ENCODE data around the gene IGFALS.

Gene IGFALS

DNA sequence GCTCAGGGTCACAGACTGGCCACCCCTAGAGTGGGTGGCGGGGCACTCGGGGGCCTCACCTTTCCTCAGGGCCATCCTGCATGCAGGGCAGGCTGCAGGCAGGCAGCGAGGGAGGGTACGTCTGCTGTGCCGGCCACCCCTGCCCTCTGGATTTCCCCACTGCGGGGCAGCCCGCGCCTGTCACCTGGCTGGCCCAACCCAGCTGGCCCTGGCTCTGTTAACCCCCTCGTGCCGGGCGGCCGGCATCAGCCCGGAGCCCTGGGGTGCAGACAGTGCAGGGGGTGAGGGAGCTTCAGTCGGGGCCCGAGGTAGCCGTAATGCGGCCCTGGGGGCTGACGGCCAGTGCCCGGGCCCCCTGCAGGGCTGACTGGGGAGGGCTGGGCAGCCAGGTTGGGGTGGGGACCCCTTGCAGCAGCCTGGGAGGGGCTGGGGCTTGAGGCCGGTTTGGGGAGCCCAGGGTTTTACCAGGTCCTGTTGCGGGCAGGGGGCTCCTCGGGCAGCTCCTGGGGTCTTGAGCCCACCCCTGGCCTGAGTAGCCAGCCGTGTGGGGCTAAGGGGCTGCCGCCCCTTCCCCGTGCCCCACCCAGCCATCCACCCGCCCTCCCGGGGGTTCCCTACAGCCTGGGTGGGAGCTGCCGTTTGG, at the start of gene IGFALS:
TSS of gene IGFALS (minus strand) at position 128 of the 643 bp plus-strand sequence. CDS start at position 75, 53 bp downstream.
- no peak for DNase-seq

GRCh38 chr16:1839554-1839953, 46.0 kb upstream of the IGFALS start:
- no peak for DNase-seq

GRCh38 chr16:1834096-1834495, 40.6 kb upstream of the IGFALS start:
- DNase-seq, result no peak

DNA sequence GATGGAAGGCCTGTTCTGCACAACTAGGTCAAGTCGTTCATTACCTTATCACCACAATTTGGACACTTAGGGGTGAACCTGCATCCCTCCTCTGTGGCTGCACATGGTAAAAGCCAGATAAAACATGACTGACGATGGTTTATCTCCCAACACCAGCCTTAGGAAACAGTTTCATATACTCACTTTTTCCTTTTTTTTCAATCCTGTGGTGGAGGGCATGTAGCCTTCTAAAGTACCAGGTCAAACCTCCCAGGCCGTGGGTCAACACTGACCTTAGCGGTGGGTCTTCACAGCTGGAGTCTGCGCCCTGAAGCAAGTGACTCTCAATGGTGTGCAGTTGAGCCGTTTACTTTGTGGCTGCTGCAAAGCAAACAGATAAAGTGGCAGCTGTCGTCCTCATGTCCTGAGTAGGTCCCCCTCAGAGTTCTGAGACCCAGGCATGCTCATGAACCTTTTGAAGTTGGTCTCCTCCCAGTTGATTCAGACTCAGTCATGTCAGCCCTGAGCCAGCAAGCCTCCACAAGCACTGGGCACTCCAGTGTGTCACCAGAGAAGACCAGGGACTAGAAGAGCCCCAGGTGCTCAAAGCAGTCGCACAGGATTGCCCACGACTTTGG, 39.4 kb upstream of the IGFALS start:
- no peak for DNase-seq

GRCh38 chr16:1831186-1832075, 37.9 kb upstream of the IGFALS start:
- no peak for DNase-seq

- no peak for DNase-seq
Measured at GRCh38 chr16:1830213-1830612, 36.7 kb upstream of the IGFALS start.

GRCh38 chr16:1828645-1829410, 35.3 kb upstream of the IGFALS start:
- no peak for DNase-seq

DNA sequence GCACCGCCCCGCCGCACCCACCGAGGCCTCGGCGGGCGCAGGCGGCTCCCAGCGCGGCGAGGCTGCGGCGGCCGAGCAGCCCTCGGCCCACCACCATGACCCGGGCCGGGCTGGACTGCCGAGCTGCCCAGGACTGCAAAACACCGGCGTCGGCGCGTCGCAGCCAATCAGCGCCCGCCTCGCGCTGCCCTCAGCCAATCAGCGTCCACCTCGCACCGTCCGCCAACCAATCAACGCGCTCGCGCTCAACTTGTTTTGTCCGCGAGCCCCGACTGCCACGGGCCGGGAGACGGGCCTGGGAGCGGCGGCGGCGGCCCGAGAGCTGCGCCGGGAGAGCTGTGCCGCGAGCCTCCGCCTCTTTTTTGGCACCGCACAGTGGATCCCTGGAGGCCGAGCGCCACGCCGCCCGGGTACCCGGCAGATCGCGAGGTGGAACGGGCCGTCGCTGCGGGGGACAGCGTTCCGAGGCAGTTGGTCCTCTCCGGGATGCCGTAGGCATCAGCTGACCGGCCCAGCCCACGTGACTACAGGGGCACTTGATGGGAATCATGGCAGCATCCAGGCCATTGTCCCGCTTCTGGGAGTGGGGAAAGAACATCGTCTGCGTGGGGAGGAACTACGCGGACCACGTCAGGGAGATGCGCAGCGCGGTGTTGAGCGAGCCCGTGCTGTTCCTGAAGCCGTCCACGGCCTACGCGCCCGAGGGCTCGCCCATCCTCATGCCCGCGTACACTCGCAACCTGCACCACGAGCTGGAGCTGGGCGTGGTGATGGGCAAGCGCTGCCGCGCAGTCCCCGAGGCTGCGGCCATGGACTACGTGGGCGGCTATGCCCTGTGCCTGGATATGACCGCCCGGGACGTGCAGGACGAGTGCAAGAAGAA, 33.4 kb upstream of the IGFALS start, which contains the start of the genes FAHD1 and HAGH:
TSS of gene FAHD1 (plus strand) at position 516 of the 883 bp plus-strand sequence. CDS start at position 549, 33 bp downstream.
TSS of gene HAGH (minus strand) at position 135 of the 883 bp plus-strand sequence. CDS start at position 97, 38 bp downstream.
- DNase-seq, result peak; percentile 78

DNA sequence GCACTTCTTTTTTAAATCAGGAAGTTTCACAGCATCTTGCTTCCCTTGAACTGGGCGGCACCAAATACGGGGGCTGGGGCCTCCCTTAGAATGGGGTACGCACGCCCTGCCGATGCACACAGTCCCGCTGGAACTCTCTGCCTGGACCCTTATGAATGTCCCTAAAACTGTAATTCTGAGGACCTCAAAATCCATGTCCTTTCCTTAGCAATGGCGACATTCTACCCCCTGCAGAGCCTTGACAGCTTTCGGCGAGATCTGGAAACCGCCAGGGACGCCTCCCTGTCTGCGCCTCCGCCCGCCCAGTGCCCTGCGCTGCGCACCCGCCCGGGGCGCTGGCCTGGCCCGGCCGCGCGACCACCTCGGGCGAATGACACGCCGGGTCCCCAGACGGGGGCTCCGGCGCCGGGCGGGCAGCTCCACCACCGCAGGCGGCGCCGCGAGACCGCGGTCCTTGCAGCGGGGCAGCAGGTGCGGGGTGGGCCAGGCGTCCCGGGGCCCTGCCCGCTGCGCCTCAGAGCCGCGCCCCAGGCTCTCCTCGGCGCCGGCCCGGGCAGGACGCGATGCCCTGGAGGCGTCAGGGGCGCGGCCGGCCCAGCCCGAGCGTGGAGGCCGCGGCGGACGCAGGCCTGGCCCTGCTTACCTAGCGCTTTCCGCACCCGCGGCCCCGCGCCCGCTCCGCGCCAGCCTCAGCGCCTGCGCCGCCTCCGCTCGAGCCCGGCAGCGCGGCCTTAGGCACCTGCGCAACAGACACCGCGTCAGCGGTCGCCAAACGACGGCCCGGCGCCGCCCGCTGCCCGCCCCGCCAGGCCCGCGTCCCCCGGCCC, 32.6 kb upstream of the IGFALS start:
- DNase-seq, result no peak

DNA sequence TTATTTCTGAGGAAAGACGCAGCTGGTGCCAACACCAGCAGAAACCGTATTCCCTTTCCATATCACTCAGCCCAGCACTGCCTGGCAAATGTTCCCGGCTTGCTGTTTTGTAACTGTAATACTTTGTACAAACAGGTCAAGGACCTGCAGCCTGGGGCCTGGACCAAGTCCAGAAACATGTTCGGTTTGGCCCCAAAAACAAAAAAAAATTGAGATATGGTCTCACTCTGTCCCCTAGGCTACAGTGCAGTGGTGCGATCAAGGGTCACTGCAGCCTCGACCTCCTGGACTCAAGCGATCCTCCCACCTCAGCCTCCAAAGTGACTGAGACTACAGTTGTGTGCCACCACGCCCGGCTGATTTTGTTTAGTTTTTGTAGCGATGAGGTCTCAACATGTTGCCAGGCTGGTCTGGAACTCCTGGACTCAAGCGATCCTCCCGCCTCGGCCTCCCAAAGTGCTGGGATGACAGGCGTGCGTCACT, 31.9 kb upstream of the IGFALS start:
- no peak for DNase-seq

- DNase-seq, result no peak
Measured at GRCh38 chr16:1823821-1824220, 30.3 kb upstream of the IGFALS start.

DNA sequence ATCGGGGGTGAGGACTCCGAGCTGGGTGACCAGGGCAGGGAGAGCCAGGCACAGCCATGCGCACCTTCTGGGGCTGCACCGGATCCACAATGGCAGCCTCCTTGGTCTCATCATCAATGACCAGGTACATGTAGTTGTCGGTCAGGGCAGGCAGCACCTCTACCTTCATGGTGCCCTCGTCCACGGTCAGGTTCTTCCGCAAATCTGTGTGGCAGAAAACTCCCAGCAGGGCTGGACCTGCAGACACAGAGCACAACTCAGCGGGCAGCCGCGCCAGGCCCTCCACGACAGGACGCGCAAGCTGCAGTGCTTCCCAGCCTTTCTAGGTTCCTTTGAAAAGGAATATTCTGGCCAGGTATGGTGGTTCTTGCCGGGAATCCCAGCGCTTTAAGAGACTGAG, 29.3 kb upstream of the IGFALS start:
- DNase-seq, result no peak

DNA sequence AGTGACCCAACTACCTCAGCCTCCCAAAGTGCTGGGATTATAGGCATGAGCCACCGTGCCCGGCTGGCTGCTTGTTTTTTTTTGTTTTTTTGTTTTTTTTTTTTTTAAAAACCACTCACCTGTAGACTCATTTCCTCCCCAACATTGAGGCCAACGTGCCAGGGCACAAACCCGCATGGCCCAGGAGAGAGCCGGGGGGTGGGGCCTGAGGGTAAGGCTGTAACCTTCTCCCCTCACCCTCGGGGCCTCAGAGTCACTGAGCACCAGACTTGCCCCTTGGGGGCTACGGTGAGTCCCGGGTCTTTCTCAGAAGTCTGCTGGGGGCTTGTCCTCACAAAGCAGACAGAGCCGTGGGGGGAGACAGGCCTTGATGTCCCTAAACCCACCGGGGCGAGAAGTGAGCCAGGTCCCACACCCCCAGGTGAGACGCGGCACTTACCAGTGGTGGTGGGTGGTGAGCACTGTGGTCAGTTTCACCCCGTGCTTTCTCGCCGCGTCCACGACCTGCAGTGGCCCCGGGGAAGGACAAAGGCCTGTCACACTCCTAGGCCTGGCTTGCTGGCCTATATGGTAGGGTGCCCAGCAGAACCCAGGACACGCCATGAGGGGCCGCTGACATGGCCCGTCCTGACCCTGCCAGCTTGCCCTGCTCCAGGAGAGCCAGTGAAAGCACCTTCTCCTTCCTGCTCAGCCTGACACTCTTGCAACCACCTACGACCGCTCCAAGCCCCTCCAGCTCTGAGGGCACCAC, 28.5 kb upstream of the IGFALS start:
- no peak for DNase-seq

DNA sequence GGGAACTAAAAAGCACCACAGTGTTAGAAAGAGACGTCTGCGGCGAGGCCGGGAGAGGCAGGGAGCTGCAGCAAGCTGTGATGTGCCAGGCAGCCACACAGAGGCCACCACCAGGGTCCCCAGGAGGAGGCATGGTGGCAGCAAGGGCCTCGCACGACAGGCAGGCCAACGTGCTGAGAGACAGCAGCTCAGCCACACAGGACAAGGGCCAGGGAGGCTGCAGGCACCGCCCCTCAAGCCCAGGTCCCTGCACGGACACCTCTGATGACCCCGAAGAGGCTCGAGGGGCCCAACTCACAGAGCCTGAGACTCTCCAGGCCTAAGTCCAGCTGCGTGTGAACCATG, 27.4 kb upstream of the IGFALS start:
- no peak for DNase-seq

DNA sequence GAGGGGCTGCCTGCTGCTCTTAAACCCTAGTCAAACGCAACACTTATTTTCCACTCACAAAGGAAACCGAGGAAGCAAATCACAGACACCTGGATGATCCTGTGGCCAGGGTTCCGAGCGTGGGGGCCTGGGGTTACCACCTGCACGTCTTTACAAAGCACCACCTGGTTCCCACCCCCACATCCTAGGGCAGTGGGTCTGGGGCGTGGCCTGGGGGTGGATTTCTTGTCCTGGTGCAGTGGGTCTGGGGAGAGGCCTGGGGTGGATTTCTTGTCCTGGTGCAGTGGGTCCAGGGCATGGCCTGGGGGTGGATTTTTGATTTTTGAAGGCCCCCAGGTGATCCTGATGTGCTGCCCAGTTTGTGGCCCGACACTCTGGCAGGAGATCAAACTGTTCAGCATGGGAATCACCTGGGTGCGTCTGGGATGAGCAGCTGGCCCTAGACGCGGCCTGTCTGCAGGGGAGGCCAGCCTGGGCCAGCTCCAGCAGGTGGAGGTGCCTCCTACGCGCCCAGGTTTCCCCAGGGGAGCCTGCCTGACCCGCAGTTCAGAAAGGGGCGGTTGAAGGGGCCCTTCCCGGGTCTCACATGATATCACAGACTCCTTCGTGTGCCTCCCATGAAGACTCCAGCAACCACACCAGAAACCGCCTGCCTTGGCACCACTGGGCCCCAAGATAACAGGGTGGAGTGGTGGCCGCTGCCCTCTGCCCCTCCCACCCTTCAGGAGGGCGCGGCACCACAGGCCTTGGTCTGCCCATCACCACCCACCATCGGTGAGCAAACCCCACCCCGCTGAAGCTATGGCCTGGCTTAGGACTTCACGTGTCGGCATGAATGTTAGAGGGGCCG, 26.8 kb upstream of the IGFALS start:
- no peak for DNase-seq

GRCh38 chr16:1819611-1820010, 26.1 kb upstream of the IGFALS start:
- no peak for DNase-seq

DNA sequence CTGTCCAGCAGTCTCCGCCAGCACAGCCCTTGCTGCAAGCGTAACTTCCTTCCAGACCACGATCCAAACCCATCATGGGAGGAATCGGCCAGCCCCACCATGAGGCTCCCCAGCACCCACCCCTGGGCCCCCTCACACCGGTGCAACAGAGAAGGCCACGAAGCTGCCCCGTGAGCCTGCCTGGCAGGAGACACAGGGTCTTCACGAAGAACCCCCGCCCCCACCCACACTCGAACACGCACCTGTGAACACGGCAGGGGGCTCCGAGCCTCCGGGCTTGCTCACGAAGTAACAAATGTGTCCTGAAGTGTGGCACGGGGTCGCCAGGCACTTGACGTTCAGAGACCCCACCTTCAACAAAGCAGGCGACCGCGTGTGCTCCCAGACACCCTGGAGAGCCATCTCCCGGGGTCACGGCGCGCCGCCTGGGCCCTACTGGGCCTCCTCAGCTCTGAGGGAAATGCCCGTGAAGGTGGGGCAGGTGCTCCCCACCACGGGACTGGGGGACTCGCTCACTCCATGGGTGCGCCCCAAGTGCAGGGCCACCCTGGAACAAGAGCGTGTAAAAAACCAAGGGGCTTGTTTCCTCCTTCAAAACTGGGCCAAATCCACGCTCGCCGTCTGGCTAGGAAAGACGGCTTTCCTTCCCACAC, 25.5 kb upstream of the IGFALS start:
- DNase-seq, result no peak

GRCh38 chr16:1818204-1818872, 24.8 kb upstream of the IGFALS start:
- DNase-seq, result no peak
